ENCODE data around the gene MBD3L2.

- no peak for TF ChIP-seq GATA2 (IDR thresholded peaks at IDR 0.05; ENCODE audit: low read depth, low read length)
- no peak for TF ChIP-seq GATA3 (IDR thresholded peaks at IDR 0.05; ENCODE audit: low read depth, low read length)
Measured at GRCh38 chr19:7063764-7064418, 14.8 kb downstream of the MBD3L2 start.
